Hepatocyte (in vitro differentiated cells): ENCODE measurements around the gene RNF144B.
A peak's percentile ranks its signal among the peaks of the same experiment; 100 is the strongest.

Source experiments
- EZH2 ChIP-seq: fragments of 200-600 bp; sonication (generic); IDR thresholded peaks from 2 replicates; pipeline ENCODE4 v1.6.1; 2016; ENCODE audit warnings: antibody characterized with exemption, mild to moderate bottlenecking, borderline replicate concordance
- TF ChIP-seq, protein P1 (sequence below): fragments of 200-600 bp; sonication (generic); IDR thresholded peaks from 2 replicates; pipeline ENCODE4 v1.5.1; 2016; ENCODE audit warnings: antibody characterized with exemption, mild to moderate bottlenecking; ENCODE audit not compliant: poor library complexity

DNA sequence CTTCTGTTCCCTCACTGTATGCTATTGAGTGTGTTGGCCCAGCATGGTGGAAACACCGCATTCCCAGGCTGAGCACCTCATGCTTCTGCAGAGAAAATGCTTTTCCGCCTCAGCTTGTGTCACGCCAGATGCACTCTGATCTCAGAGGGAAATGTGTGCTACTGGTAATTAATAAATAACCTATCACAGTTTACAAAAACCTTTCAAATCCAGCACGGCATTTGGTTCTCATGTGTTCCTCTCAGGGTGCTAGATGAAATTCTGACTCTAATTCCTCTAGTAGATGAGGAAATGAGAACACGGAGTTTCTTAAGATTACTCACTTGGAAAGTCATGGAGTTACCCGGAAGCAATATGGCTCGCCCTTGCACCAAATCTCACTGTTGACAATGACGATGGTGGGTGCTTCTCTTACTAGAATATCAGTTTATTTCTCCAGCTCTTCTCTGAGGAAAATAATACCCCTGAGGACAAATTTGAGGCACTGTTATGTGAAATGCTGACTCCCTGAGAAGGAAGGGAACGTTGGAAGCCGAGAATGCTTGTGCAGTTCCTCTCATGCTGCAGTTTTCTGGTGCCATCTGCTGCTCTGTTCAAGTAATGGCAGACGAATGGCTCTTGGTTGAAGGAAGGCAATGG is 116.6 kb downstream of the RNF144B start:
- TF ChIP-seq, protein P1, sequence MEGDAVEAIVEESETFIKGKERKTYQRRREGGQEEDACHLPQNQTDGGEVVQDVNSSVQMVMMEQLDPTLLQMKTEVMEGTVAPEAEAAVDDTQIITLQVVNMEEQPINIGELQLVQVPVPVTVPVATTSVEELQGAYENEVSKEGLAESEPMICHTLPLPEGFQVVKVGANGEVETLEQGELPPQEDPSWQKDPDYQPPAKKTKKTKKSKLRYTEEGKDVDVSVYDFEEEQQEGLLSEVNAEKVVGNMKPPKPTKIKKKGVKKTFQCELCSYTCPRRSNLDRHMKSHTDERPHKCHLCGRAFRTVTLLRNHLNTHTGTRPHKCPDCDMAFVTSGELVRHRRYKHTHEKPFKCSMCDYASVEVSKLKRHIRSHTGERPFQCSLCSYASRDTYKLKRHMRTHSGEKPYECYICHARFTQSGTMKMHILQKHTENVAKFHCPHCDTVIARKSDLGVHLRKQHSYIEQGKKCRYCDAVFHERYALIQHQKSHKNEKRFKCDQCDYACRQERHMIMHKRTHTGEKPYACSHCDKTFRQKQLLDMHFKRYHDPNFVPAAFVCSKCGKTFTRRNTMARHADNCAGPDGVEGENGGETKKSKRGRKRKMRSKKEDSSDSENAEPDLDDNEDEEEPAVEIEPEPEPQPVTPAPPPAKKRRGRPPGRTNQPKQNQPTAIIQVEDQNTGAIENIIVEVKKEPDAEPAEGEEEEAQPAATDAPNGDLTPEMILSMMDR: peak; percentile 94
- TF ChIP-seq EZH2: no peak
